ENCODE data around the gene INHA.

- TF ChIP-seq CTCF (IDR thresholded peaks at IDR 0.05; ENCODE audit: insufficient read depth, low read depth, low read length) = no peak
- no peak for TF ChIP-seq EZH2 (IDR thresholded peaks at IDR 0.05; ENCODE audit: insufficient read depth, low read length)
These were observed 1.1 kb downstream of the INHA start for GRCh38 chr2:219573166-219573565.

Measured in astrocyte (in vitro differentiated cells and primary cell).